SKM-1 (cell line): ENCODE data around the gene DNMT3B.
A peak's percentile ranks its signal among the peaks of the same experiment; 100 is the strongest.
"Not testable (repeated sequence)": the region's sequence is repeated elsewhere in the genome, so short reads cannot be mapped to it uniquely, and the experiment has no call there.

ENCODE experiments used
- DNase-seq: peaks from one replicate; lab custom pipeline; 2025; ENCODE audit not compliant: unreplicated experiment; lab: John Stamatoyannopoulos, UW

The DNMT3B gene

DNA sequence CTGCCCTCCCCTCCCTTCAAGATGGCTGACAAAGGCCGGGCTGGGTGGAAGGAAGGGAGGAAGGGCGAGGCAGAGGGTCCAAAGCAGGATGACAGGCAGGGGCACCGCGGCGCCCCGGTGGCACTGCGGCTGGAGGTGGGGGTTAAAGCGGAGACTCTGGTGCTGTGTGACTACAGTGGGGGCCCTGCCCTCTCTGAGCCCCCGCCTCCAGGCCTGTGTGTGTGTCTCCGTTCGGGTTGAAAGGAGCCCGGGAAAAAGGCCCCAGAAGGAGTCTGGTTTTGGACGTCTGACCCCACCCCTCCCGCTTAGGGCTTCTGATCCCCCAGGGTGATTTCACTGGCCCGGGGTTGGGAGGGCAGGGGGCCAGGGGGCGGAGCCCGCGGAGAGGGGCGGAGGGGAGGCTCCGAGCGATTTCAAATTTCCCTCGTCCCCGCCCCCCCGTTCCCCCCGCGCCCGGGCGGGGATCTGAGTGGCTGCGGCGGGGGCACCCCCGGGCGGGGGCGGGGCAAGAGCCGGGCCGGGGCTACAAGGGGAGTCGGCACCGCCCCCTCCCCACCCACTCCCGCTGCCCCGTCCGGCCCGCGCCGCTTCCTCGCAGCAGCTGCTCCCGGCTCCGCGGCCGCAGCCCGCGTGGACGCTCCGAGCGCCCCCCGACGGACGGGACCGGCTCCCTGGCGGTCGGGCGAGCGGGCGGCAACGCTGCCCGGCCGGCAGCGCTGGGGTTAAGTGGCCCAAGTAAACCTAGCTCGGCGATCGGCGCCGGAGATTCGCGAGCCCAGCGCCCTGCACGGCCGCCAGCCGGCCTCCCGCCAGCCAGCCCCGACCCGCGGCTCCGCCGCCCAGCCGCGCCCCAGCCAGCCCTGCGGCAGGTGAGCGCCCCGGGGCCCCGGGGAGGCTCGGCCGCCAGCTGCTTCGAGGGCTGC, at the start of gene DNMT3B:
TSS of gene DNMT3B (plus strand) at position 555 of the 923 bp plus-strand sequence. CDS start 17,939 bp downstream, outside the sequence.
- DNase-seq = peak; percentile 60

GRCh38 chr20:32718749-32719348, 43.3 kb upstream of the DNMT3B start:
- DNase-seq = no peak

GRCh38 chr20:32727683-32728082, 34.5 kb upstream of the DNMT3B start:
- DNase-seq = no peak

- not testable (repeated sequence) for DNase-seq
These were observed 33.8 kb upstream of the DNMT3B start for GRCh38 chr20:32728435-32728834.

DNA sequence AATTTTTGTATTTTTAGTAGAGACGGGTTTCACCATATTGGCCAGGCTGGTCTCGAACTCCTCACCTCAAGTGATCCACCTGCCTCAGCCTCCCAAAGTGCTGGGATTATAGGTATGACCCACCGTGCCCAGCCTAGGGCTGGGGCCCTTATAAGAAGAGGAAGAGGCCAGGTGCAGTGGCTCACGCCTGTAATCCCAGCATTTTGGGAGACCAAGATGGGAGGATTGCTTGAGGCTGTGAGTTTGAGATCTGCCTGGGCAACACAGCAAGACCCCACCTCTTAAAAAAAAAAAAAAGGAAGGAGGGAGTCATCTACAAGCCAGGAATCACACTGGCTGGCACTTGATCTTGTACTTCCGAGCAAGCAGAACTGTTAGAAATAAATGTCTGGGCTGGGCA, 32.9 kb upstream of the DNMT3B start:
- DNase-seq = not testable (repeated sequence)

- DNase-seq = no peak
These were observed 30.3 kb upstream of the DNMT3B start for GRCh38 chr20:32731882-32732266.

GRCh38 chr20:32737371-32738223, 24.6 kb upstream of the DNMT3B start:
- DNase-seq = no peak

- no peak for DNase-seq
These were observed 21.0 kb upstream of the DNMT3B start for GRCh38 chr20:32741151-32741550.

DNA sequence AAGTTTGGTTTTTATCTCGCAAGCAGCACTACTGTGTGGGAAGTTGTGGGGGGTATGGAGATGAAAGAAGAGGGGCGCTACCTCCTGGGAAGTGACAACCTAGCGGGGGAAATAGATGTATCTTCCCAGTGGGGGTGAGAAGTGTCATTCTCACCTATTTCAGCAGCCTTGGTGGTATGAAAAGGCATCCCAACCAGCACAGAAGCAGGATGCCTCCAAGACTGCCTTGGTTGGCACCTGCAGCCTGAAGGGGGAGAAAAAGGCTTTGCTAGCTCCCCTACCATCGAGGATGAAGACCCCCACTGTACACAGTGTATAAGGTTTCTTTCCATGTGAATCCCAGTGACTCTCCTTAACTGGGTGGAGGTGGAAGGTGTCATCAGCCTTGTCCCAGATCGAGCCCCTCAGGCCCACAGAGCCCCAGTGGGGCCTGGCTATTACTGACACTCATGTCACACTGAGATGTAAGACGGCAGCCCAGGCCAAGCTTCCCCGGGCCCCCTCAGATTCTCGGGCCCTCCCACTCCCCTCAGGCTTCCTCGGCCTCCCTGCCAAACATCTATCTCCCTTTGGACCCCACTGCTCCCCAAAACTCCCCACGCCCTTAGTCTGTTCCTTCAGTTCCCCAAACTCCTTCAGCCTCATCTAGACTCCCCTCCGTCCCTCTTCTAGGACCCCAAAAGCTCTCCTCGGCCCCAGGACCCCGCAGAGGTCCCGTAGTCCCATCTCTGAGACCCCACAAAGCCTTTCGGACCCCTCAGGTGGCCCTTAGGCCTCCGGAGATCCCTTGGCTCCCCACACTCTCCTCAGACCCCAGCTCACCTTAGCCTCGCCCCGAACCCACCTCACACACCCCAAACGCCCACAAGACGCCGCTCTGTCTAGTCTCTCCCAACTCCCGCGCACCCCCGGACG, 19.6 kb upstream of the DNMT3B start:
- no peak for DNase-seq

DNA sequence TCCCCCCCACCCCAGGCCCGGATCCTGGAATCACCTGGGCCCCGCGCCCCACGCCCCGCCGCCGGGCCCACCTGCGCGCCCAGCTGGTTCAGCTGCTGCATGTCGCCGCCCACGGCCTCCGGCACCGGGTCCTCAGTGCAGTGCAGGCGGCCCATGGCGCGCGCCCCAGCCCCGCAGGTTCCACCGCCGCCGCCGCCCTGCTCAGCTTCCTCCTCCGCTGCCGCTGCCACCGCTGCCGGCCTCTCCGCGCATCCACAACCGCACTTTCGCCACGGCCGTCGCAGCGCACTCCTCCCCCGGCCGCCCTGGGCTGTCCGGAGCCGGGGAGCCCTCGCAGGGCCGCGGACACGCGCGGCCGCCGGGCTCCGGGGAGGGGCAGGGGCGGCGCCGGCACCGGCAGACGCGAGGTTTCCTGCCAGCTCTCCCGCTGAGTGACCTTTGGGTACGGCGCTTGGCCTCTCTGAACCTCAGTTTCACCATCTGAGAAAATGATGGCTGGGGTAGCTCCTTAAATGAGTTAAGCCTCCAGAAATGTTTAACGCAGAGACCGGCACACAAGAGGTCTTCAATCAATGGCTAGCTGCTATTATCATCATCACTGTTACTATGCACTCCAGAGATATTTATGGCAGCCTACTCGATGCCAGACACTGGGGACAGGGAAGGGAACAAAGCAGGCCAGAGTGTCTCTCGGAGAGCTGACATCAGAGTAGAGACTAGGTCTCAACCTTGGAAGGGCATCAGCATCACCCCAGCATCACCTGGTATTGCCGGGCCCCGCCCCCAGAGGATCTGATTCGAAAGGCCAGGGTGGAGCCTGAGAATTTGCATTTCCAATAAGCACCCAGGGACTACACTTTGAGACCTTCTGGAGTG, 18.7 kb upstream of the DNMT3B start, which contains the start of gene COMMD7:
TSS of gene COMMD7 (minus strand) at position 231 of the 876 bp plus-strand sequence. CDS start at position 155, 76 bp downstream.
- no peak for DNase-seq

DNA sequence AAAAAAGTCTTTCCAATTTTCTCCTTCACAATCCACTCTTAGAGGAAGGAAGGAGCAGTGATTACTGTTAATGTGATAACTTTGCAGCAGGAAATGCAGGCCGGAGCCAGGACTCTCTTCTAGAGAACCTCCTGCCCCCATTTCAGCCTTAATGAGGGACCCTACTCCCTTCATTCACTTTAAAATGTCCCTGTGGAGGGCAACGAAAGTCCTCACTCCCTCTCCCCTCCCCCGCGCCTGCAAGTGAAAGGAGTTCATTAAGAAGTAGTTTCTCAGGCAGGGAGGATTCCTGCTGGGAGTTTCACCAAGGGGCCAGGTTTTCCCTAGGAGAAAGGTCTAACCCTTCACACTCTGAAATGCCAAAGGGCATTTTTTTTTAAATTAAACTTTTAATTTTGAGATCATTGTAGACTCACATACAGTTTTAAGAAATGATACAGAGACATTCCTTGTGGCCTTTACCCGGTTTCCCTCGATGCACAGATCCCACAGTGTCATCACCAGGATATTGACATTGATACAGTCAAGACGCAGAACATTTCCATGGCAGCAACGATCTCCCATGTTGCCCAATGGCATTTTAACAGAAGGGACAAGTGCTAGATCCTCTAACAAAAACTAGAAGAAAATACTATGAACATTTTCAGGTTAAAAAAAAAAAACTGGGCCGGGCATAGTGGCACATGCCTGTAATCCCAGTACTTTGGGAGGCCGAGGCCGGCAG, 12.1 kb upstream of the DNMT3B start:
- DNase-seq = no peak

DNA sequence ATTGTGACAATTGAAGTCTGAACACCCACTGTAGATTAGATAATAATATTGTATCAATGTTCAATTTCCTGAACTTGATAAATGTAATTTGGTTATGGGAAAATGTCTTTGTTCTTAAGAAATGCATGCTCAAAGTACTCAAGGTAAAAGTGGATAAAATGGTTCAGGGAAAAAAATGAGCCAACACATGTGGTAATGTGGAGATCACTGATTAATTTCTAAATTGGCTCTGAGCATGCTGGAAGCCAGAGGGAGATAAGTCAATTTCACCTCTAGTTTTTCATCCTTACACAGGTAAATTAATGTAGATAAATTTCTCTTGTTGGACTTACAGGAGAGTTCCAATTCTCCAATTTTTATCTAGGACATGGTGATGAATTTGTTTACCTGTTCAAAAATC, 10.9 kb upstream of the DNMT3B start:
- no peak for DNase-seq

DNA sequence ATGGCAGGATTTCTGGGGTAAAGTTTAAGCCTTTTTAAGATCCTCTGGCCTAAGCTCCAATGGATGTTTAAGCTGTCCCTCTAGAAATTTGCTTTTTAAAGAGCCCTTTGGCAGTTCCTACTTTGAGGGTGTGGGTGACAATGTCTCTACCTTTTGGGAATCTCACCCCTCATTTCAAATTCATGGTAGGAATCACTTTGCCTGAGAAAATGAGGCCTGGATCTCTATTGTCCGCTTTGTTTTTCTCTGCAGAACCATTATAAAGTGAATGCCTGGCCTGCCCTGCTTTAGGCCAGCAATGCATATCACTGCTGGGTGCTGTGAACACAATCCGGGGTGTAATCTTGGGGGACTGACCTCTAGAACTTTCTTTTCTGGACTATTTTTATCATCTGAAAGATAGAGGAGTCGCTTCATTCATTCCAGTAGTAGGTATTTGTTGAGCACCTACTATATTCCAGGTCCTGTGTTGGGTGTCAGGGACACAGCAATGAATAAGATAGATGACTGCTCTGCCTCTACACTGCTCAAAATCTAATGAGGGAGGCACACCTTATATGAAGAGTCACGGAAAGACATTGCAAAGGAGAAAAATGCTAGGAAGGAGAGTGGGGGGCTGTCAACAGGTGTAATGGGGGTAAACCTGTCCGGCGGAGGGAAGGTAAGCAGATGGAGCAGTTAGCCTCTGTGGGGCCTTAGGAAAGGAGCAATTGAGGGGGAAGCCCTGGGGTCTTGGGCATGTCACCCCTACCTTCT, 10.3 kb upstream of the DNMT3B start:
- DNase-seq = no peak

DNA sequence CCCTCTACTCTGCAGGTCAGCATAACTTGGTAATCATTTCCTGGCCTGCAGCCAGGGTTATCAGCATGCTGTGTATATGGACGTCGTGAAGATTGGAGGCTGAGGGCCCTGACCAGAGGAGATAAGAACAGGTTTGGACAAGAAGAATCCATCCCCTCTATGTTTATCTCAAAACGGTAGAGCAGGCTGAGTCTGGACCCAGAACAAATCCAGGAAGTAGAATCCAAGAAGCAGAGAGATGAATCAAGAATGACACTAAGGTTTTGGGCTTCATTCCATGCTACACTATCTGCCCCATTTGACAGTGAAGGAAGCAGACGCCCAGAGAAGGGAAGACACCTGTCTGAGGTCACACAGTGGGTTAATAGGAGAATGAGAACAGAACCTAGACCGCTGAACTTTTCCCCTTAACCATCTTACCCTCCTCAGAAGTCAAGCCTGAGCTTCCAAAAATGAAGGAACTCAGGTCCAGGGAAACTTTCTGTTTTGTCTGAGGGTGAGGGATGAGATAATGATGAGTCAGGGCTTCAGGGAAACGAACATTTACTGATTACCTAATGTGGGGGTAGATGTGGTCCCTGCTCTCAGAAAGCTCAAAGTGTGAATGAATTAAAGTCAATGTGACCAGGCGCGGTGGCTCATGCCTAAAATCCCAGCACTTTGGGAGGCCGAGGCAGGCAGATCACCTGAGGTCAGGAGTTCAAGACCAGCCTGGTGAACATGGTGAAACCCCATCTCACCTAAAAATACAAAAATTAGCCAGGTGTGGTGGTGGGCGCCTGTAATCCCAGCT, 9.5 kb upstream of the DNMT3B start:
- no peak for DNase-seq

DNA sequence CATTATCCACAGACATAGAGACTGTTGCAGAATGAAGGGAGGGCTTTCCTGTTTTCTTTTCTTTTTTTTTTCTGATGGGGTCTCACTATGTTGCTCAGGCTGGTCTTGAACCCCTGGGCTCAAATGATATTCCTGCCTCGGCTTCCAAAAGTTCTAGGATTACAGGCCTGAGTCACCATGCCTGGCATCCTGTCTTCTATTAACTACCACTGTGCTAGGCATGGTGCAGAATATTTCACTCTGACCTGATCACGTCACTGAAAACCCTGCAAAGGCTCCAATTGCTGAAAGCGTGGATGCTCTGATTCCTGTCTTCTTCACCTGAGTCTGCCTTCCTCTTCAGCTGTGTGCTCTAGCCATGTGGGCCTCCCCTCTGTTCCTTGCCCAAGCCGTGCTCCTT, 8.5 kb upstream of the DNMT3B start:
- no peak for DNase-seq

DNA sequence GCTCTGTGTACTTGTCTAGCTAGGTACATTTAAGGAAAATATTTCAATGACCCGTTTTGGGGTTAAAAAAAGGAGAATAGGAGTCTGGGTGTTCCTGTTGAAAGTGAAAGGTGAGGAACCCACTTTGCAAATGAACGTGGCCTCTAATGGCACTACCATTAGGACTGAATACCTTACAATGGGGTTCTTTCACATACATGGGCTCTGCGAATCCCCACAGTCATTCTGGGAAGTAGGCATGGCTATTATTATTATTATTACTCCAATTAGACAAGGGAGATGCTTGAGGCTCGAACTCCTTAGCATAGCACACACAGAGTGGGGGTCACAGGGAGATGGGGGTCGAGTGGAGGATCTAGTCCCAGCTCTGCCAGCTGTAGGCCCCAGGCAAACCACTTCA, 6.0 kb upstream of the DNMT3B start:
- no peak for DNase-seq

DNA sequence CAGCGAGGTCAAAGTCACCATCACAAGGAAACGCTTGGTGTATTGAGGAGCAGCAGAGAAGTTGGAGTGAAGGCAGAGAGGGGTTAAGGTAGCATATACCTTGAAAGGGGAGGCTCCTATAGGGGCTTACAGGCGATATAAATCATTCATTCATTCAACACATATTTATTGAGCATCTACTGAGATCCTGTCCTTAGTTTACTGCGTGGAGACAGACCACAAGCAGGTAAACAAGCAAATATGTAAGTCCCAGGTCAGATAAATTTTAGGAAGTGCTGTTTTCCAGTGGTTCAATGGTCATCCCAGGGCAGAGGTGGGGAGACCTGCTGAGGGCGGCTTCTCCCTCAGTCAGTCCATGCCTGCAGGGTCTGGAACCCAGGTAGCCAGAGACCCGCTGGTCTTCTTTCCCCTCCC, 761 bp upstream of the DNMT3B start:
- DNase-seq = no peak
